Spleen (tissue), 11 donors: ENCODE measurements around the gene KMO. TPM values are rescaled to one million over a fixed set of nuclear protein-coding genes. Genes with fewer than 3 reads are reported as not detected.

Experiments
- DNase-seq: peaks from one replicate; pipeline ENCODE4 v3.0.0-alpha.2; 2020
- H3K27ac ChIP-seq, 8 donors: fragments of 200-600 bp; sonication (generic) in 7 of 8; 1 replicate in 4 of 8; 2 replicates in 4 of 8; pipeline versions ENCODE4 v1.5.0 to v1.8.0; 2016 to 2021; ENCODE audit warnings: inconsistent platforms in 4 of 8, mild to moderate bottlenecking in 4 of 8, moderate library complexity in 1 of 8
- H3K27me3 ChIP-seq, 7 donors: fragments of 200-600 bp; sonication (generic) in 6 of 7; replicated peaks in 1 of 7; 1 replicate in 4 of 7; 2 replicates in 3 of 7; pipeline versions ENCODE4 v1.5.0 to v1.8.0; 2016 to 2021; ENCODE audit warnings: inconsistent platforms in 3 of 7, mild to moderate bottlenecking in 1 of 7
- H3K36me3 ChIP-seq, 6 donors: fragments of 200-600 bp; sonication (generic) in 5 of 6; 1 replicate in 4 of 6; 2 replicates in 2 of 6; pipeline versions ENCODE4 v1.5.0 to v1.8.0; 2016 to 2021; ENCODE audit warnings: inconsistent platforms in 2 of 6
- H3K4me1 ChIP-seq, 6 donors: fragments of 200-600 bp; sonication (generic) in 5 of 6; 1 replicate in 3 of 6; 2 replicates in 3 of 6; pipeline versions ENCODE4 v1.5.0 to v1.8.0; 2016 to 2021; ENCODE audit warnings: inconsistent platforms in 3 of 6
- H3K4me3 ChIP-seq, 8 donors: fragments of 200-600 bp; sonication (generic) in 7 of 8; 1 replicate in 4 of 8; 2 replicates in 4 of 8; pipeline versions ENCODE4 v1.5.0 to v1.8.0; 2016 to 2021; ENCODE audit warnings: inconsistent platforms in 4 of 8, mild to moderate bottlenecking in 4 of 8, moderate library complexity in 2 of 8
- H3K9me3 ChIP-seq, 8 donors: fragments of 200-600 bp; sonication (generic) in 7 of 8; 1 replicate in 4 of 8; 2 replicates in 4 of 8; pipeline versions ENCODE4 v1.5.0 to v1.8.0; 2016 to 2021; ENCODE audit warnings: inconsistent platforms in 4 of 8
- CTCF ChIP-seq, 11 experiments: fragments of 200-600 bp in 7 of 11; fragments of 450-650 bp in 4 of 11; sonication (generic) in 4 of 11; IDR thresholded peaks in 8 of 11; conservative IDR thresholded peaks in 3 of 11; 1 replicate in 7 of 11; 2 replicates in 4 of 11; pipeline versions ENCODE4 v1.4.0 to v1.8.0; 2016 to 2021; ENCODE audit warnings: antibody characterized with exemption in 11 of 11, inconsistent platforms in 4 of 11, mild to moderate bottlenecking in 1 of 11
- POLR2A ChIP-seq, 3 donors: fragments of 450-650 bp; IDR thresholded peaks; one replicate each; pipeline ENCODE4 v1.5.1; 2017; ENCODE audit warnings: antibody characterized with exemption in 3 of 3, mild to moderate bottlenecking in 1 of 3
- POLR2AphosphoS5 ChIP-seq, 3 donors: sonication (generic); formaldehyde crosslinking; IDR thresholded peaks; one replicate each; pipeline ENCODE4 v1.5.1; 2017; ENCODE audit warnings: antibody characterized with exemption in 3 of 3
- WGBS, 5 donors: extraction: QIAGEN DNeasy Blood & Tissue Kit in 3 of 5; methylation state at CpG; one replicate each; pipeline versions ENCODE4 v1.1.5 to v1.1.7; 2013 to 2018; 5-methylcytosine and 5-hydroxymethylcytosine counted together
- intact Hi-C: fragments of 100-400 bp; cut with DNase I; formaldehyde crosslinking; loops from one replicate; pipeline ENCODE4 v1.15.0; 2023; ENCODE audit warnings: low total_unique reads
- polyA plus RNA-seq, 3 donors: library from polyadenylated mRNA; stranded (reverse); fragments of 200-250 nt; gene quantifications; one replicate each; pipeline ENCODE4 v1.2.1, GENCODE V29; 2013
- total RNA-seq, 7 donors: library from RNA; depleted of rRNA in 3 of 7; stranded (reverse); fragments of >200 nt in 3 of 7; fragmentation: NEBNext Ultra II Directional in 4 of 7; extraction: Animal tissue kit (Norgen Biotek cat#: 25700) in 4 of 7; gene quantifications; one replicate each; pipeline versions ENCODE4 v1.1.0 to v1.2.1, GENCODE V29; 2016 to 2021
- donor health status: healthy with polysubstance abuse.
- donor health status: DM: no; HTN: no; CAD: no; lungs with moderate emphysema.
- donor health status: DM: no; HTN: no; CAD: no.
- donor health status: Bipolar disorder and iron deficiency.
- donor health status: healthy.
- donor health status: DM: no; HTN: no; CAD: no.
- donor health status: DM: yes; HTN: yes; CAD: no.

The KMO gene
- total and polyA plus RNA-seq, 10 donors, result 10.3 to 25.1 (median 15.2) TPM

- Histone ChIP-seq H3K36me3 (no peaks in the 10 kb centered on the region), H3K4me1 (peaks cover 0 to 47% (median 10%) of the 10 kb centered on the region in 6 donors), H3K9me3 (no peaks in the 10 kb centered on the region), H3K27me3 (no peaks in the 10 kb centered on the region), H3K27ac (peak overlapping the region; percentile 24 to 86 (median 83)), H3K4me3 (peak overlapping the region; percentile 32 to 70 (median 42))
- intact Hi-C loops, result loop anchor here (10.0 kb wide), 1 partner anchor 93 kb away; no protein-coding TSS in a partner anchor
- no peak for DNase-seq
- TF ChIP-seq POLR2AphosphoS5 (IDR thresholded peaks at IDR 0.05) (no peak), CTCF (IDR thresholded peaks at IDR 0.05 in 8 of 11, conservative IDR thresholded peaks at IDR 0.05 in 3 of 11) (peak in 10 of 11 experiments; percentile 20 to 79 (median 63)), POLR2A (IDR thresholded peaks at IDR 0.05) (no peak)
- WGBS, 5 donors, result 0 to 3% (median 3%) methylated on average over 11 of the region's 11 CpGs
These were observed 700 bp upstream of the KMO start for GRCh38 chr1:241531195-241532161.

DNA sequence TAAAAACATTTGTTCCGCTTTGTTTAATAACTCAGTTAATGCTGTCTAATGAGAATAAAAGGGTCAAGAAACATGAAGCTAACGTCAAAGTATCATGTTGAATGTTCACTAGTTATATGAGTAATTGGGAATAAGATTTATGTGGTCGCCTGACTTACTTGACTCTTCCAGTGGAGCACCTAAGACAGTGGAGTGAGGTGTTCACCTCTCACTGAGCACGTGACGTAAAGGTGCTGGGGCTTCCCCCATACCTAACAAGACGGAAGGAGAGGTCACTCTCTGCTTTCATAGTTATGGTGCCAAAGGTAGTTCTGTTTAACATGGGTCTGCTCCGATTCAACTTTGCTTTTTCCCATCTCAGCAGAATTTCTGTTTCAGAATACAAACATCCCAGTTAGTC lies 686 bp downstream of the KMO start:
- peak overlapping the region; percentile 37 to 86 (median 83) for H3K27ac ChIP-seq
- intact Hi-C loops, result loop anchor here (10.0 kb wide), 1 partner anchor 92 kb away; no protein-coding TSS in a partner anchor
- peak overlapping the region in 7 of 8 donors; percentile 32 to 70 (median 43) for H3K4me3 ChIP-seq
- H3K27me3 ChIP-seq, result no peaks in the 10 kb centered on the region
- peaks cover 0 to 5% (median 0%) of the 10 kb centered on the region in 6 donors for H3K36me3 ChIP-seq
- TF ChIP-seq POLR2A (IDR thresholded peaks at IDR 0.05) (no peak), POLR2AphosphoS5 (IDR thresholded peaks at IDR 0.05) (peak in 1 of 3 donors; percentile 75), CTCF (IDR thresholded peaks at IDR 0.05 in 8 of 11, conservative IDR thresholded peaks at IDR 0.05 in 3 of 11) (no peak)
- H3K4me1 ChIP-seq, result peaks cover 0 to 53% (median 10%) of the 10 kb centered on the region in 6 donors
- H3K9me3 ChIP-seq, result no peaks in the 10 kb centered on the region
- peak; percentile 85 for DNase-seq
- whole genome bisulfite sequencing, 5 donors, result 55 to 82% (median 65%) methylated on average over 7 of the region's 7 CpGs

DNA sequence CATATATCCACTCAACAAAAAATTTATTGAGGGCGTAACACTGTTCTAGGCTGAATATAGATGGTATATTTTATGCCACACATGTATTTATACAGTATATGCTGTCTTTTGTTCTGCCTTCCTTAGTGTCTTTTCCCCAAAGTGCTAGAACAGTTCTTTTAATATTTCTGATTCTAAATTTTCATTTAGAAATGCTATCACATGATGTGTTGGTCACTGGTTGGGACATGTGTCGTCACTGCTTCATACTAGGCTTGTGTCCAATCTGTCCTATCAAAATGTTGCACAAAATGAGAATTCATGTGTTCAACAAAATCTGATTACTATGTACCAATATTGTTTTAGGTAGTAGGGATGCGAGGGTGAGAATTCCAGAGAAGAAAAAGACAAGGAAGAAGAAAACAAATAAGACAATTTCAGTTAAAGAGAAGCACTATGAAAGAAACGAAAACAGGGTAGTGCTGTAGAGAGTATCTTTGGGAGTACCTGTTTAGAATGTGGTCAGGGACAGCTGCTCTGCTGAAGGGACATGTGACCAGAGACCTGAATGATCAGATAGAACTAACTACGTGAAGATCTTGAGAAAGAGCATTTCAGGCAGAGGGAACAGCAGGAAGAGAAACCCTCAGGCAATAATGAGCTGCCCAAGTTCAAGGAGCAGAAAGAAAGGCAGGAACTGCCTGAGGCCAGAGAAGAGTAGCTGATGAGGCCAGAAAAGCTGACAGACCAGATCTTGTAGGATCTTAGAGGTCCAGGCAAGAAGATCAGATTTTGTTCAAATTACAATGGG lies 1.3 kb downstream of the KMO start:
- no peak for DNase-seq
- Histone ChIP-seq H3K4me1 (peaks cover 0 to 53% (median 10%) of the 10 kb centered on the region in 6 donors), H3K36me3 (peaks cover 0 to 7% (median 0%) of the 10 kb centered on the region in 6 donors), H3K27me3 (no peaks in the 10 kb centered on the region), H3K4me3 (peak overlapping the region in 6 of 8 donors; percentile 14 to 70 (median 46)), H3K9me3 (no peaks in the 10 kb centered on the region), H3K27ac (peak overlapping the region; percentile 37 to 86 (median 83))
- TF ChIP-seq POLR2AphosphoS5 (IDR thresholded peaks at IDR 0.05) (peak in 1 of 3 donors; percentile 52), POLR2A (IDR thresholded peaks at IDR 0.05) (no peak), CTCF (IDR thresholded peaks at IDR 0.05 in 8 of 11, conservative IDR thresholded peaks at IDR 0.05 in 3 of 11) (no peak)
- intact Hi-C loops, result loop anchor here (10.0 kb wide), 1 partner anchor 91 kb away; no protein-coding TSS in a partner anchor
- WGBS, 5 donors, result 52 to 59% (median 57%) methylated on average over 5 of the region's 5 CpGs
